Heart left ventricle (tissue), 13 donors: ENCODE measurements around the gene NWD2.

ENCODE experiments used
- POLR2A ChIP-seq, 2 donors: fragments of 450-650 bp; IDR thresholded peaks; one replicate each; pipeline ENCODE4 v1.6.1; 2017; ENCODE audit warnings: antibody characterized with exemption in 2 of 2, mild to moderate bottlenecking in 2 of 2, moderate library complexity in 2 of 2
- TF ChIP-seq, protein P1 (sequence below), 12 donors: fragments of 200-600 bp; sonication (generic) in 4 of 12; IDR thresholded peaks; one replicate each; pipeline versions ENCODE4 v1.5.0 to v1.8.0; 2018 to 2022; ENCODE audit warnings: antibody characterized with exemption in 12 of 12, mild to moderate bottlenecking in 5 of 12
- donor health status: ischemic (EF 13 %, LVEDD 7.1; RV severe dilation, severe dysfunction).
- donor health status: DM: no; HTN: yes; CAD: no.
- donor health status: DM: no; HTN: no; CAD: no.
- donor health status: ischemic (EF 25% LVEDD 6.9; RV normal size, moderate dysfunction).
- donor health status: ischemic (EF 25% LVEDD 5.7; RV mildly dilated, moderate dysfunction).
- donor health status: ischemic (EF 35%, LVEDD 5.7; RV mildly dilated, moderate dysfunction).
- donor health status: nonischemic (EF 11% LVEDD 7.7; RV severe dilation, severe dysfunction).
- donor health status: DM: yes; HTN: yes; CAD: no.
- donor health status: PGD.
- donor health status: ischemic (EF 29% LVEDD 5.4; RV normal size, mild dysfunction).
- donor health status: nonischemic (EF 23%, LVEDD 6.1; RV moderate dilation, normal function).

DNA sequence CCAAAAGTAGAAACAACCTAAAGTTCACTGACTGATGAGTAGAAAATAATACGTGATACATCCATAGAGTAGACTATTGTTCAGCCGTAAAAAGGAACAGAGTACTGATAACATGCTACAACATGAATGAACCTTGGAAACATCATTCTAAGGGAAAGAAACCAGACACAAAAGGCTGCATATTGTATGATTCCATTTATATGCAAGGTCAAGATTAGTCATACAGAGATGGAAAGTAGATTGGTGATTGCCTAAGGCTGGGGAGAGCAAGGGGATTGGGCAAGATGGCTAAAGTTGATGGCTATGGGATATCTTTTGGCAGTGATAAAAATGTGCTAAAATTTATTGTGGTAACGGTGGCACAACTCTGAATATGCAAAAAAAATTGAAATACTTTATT lies 232.6 kb downstream of the NWD2 start:
- TF ChIP-seq, protein P1, sequence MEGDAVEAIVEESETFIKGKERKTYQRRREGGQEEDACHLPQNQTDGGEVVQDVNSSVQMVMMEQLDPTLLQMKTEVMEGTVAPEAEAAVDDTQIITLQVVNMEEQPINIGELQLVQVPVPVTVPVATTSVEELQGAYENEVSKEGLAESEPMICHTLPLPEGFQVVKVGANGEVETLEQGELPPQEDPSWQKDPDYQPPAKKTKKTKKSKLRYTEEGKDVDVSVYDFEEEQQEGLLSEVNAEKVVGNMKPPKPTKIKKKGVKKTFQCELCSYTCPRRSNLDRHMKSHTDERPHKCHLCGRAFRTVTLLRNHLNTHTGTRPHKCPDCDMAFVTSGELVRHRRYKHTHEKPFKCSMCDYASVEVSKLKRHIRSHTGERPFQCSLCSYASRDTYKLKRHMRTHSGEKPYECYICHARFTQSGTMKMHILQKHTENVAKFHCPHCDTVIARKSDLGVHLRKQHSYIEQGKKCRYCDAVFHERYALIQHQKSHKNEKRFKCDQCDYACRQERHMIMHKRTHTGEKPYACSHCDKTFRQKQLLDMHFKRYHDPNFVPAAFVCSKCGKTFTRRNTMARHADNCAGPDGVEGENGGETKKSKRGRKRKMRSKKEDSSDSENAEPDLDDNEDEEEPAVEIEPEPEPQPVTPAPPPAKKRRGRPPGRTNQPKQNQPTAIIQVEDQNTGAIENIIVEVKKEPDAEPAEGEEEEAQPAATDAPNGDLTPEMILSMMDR (IDR thresholded peaks at IDR 0.05), result no peak
- TF ChIP-seq POLR2A (IDR thresholded peaks at IDR 0.05), result no peak
